Measurements from ENCODE around the gene TSPAN11. TPM values are rescaled to one million over a fixed set of nuclear protein-coding genes. Genes with fewer than 3 reads are reported as not detected.
A peak's percentile ranks its signal among the peaks of the same experiment; 100 is the strongest.
"Not testable (repeated sequence)": the region's sequence is repeated elsewhere in the genome, so short reads cannot be mapped to it uniquely, and the experiment has no call there.

The TSPAN11 gene
- total RNA-seq, 1 donor from 2014 or later = 2.6 TPM

- no peak for DNase-seq
Observed at GRCh38 chr12:31008241-31008761, 81.8 kb downstream of the TSPAN11 start.

GRCh38 chr12:31008961-31009840, 82.7 kb downstream of the TSPAN11 start:
- DNase-seq = no peak
- intact Hi-C loops (cut with micrococcal nuclease) = no loop called here
- no peak for ATAC-seq

More at GRCh38 chr12:31008241-31008761, 81.8 kb downstream of the TSPAN11 start:
- ATAC-seq = no peak
- intact Hi-C loops (cut with micrococcal nuclease) = no loop called here

GRCh38 chr12:31009976-31010375, 83.4 kb downstream of the TSPAN11 start:
- DNase-seq = no peak
- no peak for ATAC-seq
- intact Hi-C loops (cut with micrococcal nuclease) = no loop called here

GRCh38 chr12:31011336-31011735, 84.8 kb downstream of the TSPAN11 start:
- ATAC-seq (no peak), DNase-seq (no peak)
- intact Hi-C loops (cut with micrococcal nuclease) = no loop called here

GRCh38 chr12:31011746-31012566, 85.4 kb downstream of the TSPAN11 start:
- intact Hi-C loops (cut with micrococcal nuclease) = no loop called here
- ATAC-seq = no peak
- DNase-seq = no peak

GRCh38 chr12:31012567-31012891, 86.0 kb downstream of the TSPAN11 start:
- DNase-seq; ATAC-seq; intact Hi-C loops (cut with micrococcal nuclease): not testable (repeated sequence)

- intact Hi-C loops (cut with micrococcal nuclease) = no loop called here
- DNase-seq (no peak), ATAC-seq (no peak)
Observed at GRCh38 chr12:31015215-31015614, 88.7 kb downstream of the TSPAN11 start.

- peak; percentile 50 for ATAC-seq
Observed at GRCh38 chr12:31016057-31016456, 89.5 kb downstream of the TSPAN11 start.

GRCh38 chr12:31017535-31017934, 91.0 kb downstream of the TSPAN11 start:
- no peak for ATAC-seq

More at GRCh38 chr12:31016057-31016456, 89.5 kb downstream of the TSPAN11 start:
- DNase-seq = no peak
- intact Hi-C loops (cut with micrococcal nuclease) = no loop called here

GRCh38 chr12:31018106-31018789, 91.7 kb downstream of the TSPAN11 start:
- ATAC-seq (no peak), DNase-seq (no peak)
- intact Hi-C loops (cut with micrococcal nuclease) = no loop called here

More at GRCh38 chr12:31017535-31017934, 91.0 kb downstream of the TSPAN11 start:
- DNase-seq = no peak
- intact Hi-C loops (cut with micrococcal nuclease) = no loop called here

- no peak for DNase-seq
- intact Hi-C loops (cut with micrococcal nuclease) = no loop called here
- ATAC-seq = no peak
Observed at GRCh38 chr12:31018790-31019505, 92.4 kb downstream of the TSPAN11 start.

GRCh38 chr12:31019561-31019960, 93.0 kb downstream of the TSPAN11 start:
- DNase-seq = no peak
- intact Hi-C loops (cut with micrococcal nuclease) = no loop called here
- no peak for ATAC-seq

- intact Hi-C loops (cut with micrococcal nuclease) = no loop called here
- ATAC-seq (no peak), DNase-seq (no peak)
Observed at GRCh38 chr12:31019976-31020375, 93.4 kb downstream of the TSPAN11 start.

- ATAC-seq (no peak), DNase-seq (no peak)
- intact Hi-C loops (cut with micrococcal nuclease) = no loop called here
Observed at GRCh38 chr12:31020385-31021166, 94.0 kb downstream of the TSPAN11 start.

GRCh38 chr12:31021181-31021580, 94.6 kb downstream of the TSPAN11 start:
- intact Hi-C loops (cut with micrococcal nuclease) = no loop called here
- DNase-seq (no peak), ATAC-seq (no peak)

GRCh38 chr12:31021809-31022494, 95.4 kb downstream of the TSPAN11 start:
- intact Hi-C loops (cut with micrococcal nuclease) = no loop called here
- DNase-seq (no peak), ATAC-seq (no peak)

GRCh38 chr12:31023271-31023724, 96.8 kb downstream of the TSPAN11 start:
- intact Hi-C loops (cut with micrococcal nuclease) = no loop called here
- no peak for DNase-seq
- ATAC-seq = no peak
